Measurements from ENCODE around the gene SPR.
A peak's percentile ranks its signal among the peaks of the same experiment; 100 is the strongest.

SPR gene

DNA sequence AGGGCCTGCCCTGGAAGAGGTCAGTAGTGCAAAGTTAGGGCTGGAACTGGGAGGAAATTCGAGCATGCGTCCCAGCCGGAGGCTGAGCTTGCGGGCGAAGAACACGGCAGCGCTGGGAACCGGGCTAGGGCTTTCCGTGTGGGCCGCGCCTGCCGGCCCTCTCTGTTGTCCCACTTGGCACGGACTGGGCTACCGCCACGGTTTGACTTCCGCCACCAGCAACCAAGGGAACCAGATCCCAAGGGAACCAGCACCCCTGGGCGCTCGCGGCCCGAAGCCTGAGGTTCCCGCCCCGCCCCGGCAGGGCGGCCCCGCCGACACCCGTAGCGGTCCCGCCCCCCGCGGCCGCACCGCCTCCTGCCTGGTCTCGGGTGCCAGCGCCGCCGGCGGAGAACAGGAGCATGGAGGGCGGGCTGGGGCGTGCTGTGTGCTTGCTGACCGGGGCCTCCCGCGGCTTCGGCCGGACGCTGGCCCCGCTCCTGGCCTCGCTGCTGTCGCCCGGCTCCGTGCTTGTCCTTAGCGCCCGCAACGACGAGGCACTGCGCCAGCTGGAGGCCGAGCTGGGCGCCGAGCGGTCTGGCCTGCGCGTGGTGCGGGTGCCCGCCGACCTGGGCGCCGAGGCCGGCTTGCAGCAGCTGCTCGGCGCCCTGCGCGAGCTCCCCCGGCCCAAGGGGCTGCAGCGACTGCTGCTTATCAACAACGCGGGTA lies at the start of gene SPR:
SPR (plus strand) TSS at position 377 of the 708 bp plus-strand sequence; CDS start at position 402, 25 bp downstream.
- peak; percentile 17 for DNase-seq

GRCh38 chr2:72840066-72840465 lies 47.1 kb upstream of the SPR start:
- no peak for DNase-seq

- DNase-seq: no peak
Observed at GRCh38 chr2:72841462-72842125, 45.6 kb upstream of the SPR start.

- no peak for DNase-seq
Observed at GRCh38 chr2:72843301-72843700, 43.9 kb upstream of the SPR start.

DNA sequence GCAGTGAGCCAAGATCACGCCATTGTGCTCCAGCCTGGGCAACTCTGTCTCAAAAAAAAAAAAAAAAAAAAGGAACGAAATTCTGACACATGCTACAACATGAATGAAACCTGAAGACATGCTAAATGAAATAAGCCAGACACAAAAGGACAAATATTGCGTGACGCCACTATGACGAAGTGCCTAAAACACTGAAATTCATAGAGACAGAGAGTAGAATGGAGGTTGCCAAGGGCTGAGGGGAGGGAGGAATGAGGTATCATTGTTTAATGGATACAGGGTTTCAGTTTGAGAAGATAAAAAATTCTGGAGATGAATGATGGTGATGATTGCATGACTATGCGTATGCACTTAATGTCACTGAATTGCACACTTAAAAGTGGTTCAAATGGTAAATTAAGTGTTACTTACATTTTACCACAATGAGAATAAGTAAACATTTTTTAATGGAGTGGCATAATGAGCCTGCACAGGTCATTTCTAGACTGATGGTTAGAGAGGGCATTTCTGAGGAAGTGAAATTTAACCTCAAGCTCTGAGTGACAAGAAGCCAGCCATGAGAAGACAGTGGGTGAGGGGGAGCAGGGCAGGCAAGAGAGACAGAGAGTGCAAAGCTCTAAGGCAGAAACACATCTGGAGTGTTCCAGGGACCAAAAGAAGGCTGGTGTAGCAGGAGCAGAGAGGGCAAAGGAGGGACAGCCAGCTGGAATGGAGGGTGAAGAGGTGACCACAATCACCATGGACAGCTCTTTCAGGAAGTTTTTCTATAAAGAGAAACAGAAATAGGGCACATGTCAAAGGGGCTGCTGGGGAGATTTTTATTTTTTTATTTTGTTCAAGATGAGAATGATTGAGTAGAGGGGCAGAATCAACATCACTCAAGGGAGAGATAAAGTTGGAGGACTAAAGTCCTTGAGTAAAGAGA lies 40.8 kb upstream of the SPR start:
- no peak for DNase-seq

DNA sequence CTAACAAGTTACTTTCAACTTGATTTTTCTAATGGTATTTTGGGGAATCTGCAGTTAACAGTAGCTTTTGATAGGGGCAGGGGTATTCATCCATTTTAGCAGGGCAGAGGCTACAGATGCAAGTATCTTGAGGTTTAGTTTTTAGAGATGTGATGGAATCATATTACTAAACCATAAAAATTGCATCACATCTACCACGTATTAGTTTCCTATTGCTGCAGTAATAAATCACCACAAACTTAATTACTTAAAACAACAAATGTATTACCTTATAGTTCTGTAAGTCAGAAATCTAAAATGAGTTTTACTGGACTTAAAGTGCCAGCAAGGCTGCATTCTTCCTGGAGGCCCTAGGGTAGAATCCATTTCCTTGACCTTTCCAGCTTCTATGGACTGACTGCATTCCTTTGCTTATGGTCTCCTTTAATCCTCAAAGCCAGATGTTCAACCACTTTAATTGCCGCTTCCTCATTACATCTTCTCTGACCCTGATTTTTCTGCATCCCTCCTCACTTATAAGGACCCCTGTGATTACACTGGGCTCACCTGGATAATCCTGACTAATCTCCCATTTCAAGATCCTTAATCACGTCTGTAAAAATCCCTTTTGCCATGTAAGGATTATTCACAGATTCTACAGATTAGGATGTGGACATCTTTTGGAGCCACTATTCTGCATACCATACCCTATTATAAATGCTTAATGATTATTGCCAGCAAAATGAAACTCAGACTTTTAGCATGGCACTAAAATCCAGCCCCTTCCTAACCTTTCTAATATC lies 39.5 kb upstream of the SPR start:
- DNase-seq: no peak

- DNase-seq: no peak
Observed at GRCh38 chr2:72848436-72849137, 38.6 kb upstream of the SPR start.

GRCh38 chr2:72849138-72849462 lies 38.1 kb upstream of the SPR start:
- no peak for DNase-seq

- no peak for DNase-seq
Observed at GRCh38 chr2:72851333-72851732, 35.9 kb upstream of the SPR start.

DNA sequence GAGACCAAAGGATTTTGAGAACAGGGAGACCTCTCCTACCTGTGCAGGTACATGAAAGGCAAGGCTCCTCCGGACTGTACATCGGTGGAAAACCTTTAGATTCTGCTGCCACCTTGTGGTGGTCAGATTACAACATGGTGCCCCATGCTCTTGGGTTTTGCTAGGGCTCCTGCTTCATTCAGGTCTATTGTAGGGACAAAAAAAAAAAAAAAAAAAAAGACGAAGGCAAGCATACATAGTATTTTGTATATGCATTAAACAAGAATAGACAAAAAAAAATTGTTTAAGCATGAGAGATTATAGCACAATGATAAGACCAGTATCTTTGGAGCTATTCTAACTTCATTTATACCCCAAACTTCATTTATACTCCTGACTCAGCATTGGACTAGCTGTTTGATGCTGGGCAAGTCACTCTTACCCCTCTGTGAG lies 27.4 kb upstream of the SPR start:
- DNase-seq: peak; percentile 61

GRCh38 chr2:72862239-72862988 lies 24.8 kb upstream of the SPR start:
- DNase-seq: peak; percentile 81

- no peak for DNase-seq
Observed at GRCh38 chr2:72863046-72863445, 24.2 kb upstream of the SPR start.

- no peak for DNase-seq
Observed at GRCh38 chr2:72864500-72864899, 22.7 kb upstream of the SPR start.

DNA sequence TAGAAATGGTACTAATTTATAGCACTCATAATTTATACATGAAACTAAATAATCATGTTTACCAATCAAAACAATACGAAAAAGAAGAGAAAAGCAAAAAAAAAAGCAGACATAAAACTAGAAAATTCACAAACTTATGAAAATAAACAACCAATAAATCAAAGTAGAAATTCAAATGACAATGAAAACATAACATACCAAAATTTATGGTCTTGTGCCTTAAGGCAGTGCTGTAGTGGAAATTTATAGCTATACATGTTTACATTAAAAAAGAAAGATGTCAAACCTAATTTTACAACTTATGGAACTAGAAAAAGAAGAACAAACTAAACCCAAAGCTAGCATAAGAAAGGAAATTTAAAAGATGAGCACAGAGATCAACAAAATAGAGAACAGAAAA lies 16.1 kb upstream of the SPR start:
- no peak for DNase-seq

DNA sequence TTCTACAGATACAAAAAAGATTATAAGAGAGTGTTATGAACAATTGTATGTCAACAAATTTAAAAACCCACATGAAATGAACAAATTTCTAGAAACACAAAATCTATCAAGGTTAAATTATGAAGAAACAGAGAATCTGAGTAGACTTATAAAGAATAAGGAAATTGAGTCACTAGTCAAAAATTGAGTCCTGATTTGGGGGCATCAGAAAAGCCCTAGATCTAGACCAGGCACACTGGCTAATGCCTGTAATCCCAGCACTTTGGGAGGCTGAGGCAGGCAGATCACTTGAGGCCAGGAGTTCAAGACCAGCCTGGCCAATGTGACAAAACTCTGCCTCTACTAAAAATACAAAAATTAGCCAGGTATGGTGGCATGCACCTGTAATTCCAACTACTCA lies 15.3 kb upstream of the SPR start:
- no peak for DNase-seq

GRCh38 chr2:72883356-72883962 lies 3.7 kb upstream of the SPR start:
- no peak for DNase-seq

GRCh38 chr2:72886505-72887031 lies 640 bp upstream of the SPR start:
- DNase-seq: no peak

DNA sequence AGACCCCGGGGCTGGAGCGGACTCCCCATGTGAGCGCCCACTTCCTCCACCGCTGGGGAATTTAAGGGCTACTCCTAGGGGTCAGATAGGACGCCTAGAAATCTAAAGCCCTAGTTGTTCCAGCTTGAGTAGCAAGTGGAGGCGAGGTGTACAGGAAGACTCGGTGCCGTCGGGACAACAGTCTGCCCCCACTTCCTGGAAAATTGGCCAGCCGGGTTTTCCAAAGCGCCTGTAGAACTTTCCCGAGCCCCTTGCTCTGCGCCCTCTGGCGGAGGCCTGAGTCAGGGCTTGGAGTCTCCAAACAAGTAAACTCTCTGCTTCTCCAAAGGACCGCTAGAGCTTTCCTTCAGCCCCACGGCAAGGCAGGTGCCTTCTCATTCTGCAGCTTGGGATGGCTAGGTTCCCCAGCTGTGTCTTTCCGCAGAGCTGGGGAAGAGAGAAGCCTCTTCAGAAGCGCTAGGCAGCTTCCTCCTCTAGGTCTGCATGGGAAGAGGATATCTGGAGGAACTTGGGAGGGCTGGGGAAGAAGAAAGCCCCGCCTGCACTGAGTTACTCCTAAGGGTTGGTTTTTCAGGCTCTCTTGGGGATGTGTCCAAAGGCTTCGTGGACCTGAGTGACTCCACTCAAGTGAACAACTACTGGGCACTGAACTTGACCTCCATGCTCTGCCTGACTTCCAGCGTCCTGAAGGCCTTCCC lies 681 bp downstream of the SPR start:
- DNase-seq: peak; percentile 39

- DNase-seq: no peak
Observed at GRCh38 chr2:72888438-72889202, 1.4 kb downstream of the SPR start.

Data from CD4-positive, alpha-beta T cell treated with Interleukin-4 for 4 hours (primary cell).